ENCODE results near the gene ACTR5.

ACTR5 gene

DNA sequence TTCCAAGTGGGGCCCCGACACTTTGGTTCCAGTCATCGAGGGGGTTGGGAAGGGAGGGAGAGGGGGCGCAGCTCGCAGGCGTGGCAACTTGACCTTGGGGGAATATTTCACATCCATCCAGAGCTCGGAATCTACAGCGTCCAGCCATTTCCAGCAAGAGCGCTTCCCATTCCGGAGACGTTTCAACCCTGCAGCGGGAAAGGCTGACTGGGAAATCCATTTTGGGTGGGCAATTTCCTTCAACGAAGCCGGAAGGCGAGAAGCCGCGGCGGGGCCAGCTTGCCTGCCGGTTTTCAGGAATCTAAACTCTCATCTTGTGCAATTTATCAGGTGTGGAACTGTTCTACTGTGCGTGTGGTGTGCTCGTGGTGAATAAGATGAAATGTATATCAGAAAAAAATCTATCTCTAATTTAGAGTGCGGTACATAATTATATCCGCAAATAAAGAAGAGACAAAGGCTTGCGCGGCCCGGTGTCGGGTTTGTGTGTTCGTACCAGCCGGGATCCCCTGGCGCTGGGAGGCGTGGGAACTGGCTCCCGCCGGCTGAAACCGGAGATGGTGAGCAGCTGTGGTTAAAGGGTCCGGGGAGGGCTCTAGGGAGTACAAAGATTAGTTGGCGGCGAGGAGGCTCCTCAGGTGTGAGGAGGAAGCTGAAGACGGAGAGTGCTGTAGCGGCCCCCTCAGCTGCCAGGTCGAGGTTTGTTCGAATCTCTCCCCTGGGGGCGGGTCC lies 19.2 kb upstream of the ACTR5 start:
- DNase-seq (ENCODE audit: low read depth, low spot score), result no peak

DNA sequence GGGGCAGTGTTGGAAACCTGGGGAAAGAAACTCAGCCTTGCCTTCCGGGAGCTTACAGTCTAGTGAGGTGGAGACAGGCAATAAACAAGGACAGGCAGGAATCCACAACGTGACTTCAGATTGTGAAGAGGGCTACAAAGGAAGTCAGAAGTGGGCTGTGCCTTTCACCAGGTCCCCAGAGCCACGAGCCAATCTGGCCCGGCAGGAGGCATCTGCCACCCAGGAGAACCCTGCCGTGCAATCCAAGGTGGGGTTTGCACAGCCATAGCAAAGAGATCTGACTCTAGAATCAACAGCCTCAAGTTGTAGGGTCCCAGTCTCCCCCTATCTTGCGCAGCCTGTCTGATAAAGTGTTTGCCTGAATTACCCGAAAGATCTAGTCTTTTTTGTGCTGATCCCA lies 18.5 kb upstream of the ACTR5 start:
- DNase-seq (ENCODE audit: low read depth, low spot score), result no peak

DNA sequence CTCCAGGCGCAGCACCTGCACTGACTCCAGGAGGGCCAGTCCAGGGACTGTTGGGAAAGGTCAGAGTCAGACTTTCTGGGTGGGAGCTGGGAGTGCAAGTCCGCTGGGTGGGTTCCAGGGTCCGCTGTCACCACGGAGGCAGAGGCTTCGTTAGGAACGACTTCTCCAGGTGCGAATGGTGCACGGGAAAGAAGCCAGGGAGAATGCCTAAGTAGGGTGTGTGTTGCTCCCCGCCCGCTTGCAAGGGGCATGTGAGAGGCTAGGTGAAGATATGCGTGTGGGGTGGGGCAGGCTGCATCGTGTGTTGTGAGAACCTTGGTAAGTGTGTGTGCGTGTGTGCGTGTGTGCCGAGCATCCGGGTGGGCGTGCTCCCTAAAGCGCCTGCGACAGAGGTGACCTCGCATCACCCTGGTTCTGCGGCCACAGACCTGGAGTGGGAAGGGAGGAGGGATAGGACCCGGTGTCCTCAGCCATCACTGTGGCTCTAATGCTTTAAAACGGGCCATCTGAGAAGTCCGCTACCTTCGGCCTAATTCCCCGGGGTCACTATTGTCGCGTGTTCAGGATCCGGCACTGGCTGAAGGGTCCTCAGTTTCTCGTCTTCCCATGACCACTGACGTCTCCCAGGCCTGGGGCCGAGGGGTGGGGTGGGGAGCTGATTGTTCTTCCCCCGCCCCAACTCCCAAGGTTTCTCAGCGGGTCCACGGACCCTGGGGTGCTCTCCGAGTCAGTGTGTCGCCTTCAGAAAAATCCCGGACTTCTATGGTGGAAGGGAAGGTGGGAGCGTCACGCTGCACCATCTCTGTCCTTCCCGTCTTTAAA lies 17.9 kb upstream of the ACTR5 start:
- no peak for DNase-seq (ENCODE audit: low read depth, low spot score)

DNA sequence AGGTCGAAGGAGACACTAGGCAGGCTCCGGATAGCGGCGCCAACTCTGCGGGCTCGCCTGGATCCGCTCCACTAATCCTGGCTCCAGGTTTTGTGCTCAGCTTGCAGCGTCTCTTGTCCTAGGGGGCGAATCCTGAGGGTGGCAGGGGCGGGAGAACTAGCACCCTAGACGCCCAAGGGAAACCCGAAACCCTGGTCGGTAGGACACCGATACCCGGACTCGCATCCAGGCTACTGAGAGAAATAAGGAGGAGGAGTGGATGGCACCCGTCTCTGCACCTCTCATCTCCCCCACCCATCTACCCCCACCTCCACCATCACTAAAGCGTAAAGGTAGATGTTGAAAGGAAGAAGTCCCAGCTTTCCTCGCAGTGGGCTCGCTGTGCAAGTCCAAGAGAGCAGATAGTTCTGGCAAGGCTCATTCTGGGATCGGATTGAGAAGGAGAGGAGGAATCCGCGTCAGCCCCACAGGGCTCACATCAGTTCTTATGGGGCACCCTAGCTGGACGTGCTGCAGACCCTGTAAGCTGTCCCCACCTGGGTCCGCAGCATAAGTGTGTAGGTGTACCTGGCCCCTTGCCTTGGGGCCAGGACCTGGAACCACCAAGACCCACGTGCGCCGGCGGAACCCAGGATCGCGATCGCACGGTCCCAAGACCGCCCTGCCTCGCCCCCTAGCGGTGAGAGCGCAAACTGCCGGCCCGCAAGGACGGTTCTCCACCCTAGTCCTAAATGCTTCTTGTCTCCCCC lies 17.1 kb upstream of the ACTR5 start:
- peak; percentile 55 for DNase-seq (ENCODE audit: low read depth, low spot score)

DNA sequence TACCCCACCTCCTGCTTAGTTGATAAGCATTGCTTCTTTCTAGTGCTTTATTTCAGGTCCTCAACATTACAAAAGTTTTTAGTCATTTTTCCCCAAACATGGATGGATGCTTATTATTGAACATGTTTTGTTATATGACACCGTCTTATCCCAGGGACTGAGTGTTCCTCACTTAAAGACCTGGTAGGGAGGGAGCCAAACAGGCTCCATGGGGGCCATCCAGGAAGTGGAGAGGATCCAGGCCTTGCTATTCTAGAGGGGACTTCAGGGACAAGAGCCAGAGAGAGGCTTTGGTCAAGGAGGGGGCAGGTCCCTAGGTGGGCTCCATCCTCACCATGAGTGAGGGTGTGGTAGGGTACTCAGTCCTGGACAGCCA lies 16.5 kb upstream of the ACTR5 start:
- no peak for DNase-seq (ENCODE audit: low read depth, low spot score)

DNA sequence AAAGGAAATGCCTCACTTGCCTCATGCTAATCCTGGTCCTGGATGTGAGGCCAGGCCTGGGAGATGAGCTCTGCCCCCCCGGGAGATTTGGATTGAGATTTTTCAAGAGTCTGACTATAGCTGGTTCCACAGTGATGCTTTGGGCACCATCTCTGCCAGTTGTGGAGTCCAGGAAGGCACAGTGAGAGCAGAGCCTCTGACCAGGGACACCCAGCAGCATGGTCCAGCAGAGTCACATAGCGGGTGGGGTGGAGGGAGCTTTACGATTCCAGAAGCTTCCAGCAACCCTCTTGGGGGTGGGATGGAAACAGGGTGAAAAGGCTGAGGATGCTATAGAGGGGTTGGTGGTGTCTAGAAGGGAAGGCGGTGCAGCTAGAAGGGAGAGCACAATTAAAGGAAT lies 15.3 kb upstream of the ACTR5 start:
- no peak for DNase-seq (ENCODE audit: low read depth, low spot score)

DNA sequence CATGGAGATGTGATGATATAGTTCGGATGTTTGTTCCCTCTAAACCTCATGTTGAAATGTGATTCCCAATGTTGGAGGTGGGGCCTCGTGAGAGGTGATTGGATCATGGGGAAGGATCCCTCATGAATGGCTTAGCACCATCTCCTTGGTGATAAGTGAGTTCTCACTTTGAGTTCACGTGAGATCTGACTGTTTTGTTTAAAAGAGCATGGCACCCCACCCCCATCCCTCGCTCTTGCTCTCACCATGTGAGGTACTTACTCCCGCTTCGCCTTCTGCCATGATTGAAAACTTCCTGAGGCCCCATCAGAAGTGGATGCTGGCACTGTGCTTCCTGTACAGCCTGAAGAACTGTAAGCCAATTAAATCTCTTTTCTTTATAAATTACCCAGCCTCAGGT lies 13.1 kb upstream of the ACTR5 start:
- no peak for DNase-seq (ENCODE audit: low read depth, low spot score)

DNA sequence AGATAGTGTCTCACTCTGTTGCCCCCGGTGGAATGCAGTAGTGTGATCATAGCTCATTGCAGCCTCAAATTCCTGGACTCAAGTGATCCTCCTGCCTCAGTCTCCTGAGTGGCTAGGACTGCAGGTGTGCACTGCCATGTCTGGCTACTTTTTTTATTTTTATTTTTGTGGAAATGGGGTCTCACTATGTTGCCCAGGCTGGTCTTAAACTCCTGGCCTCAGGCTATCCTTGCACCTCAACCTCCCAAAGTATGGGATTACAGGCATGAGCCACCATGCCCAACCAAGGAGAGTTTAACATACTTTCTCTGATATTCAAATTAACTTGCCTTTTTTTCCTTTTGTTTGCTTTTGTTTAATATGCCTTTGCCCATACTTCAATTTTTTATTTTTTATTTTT lies 10.4 kb upstream of the ACTR5 start:
- DNase-seq (ENCODE audit: low read depth, low spot score), result no peak

DNA sequence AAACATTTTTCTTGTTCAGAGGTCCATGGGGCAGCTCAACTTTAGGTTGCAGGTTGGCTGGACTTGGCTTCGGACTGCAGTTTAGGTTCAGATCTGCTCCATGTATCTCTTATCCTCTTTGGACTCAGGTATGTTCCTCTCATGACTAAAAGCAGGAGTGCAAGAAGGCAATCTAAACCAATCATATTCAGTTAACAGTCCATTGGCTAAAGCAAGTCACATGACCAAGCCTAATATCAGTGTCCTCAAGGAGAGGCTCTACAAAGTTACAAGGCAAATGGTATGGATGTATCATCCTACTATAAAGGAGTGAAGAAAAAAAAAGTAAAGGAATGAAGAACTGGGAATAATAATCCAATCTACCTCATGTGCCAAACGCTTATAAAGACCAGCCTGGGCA lies 2.5 kb upstream of the ACTR5 start:
- no peak for DNase-seq (ENCODE audit: low read depth, low spot score)

DNA sequence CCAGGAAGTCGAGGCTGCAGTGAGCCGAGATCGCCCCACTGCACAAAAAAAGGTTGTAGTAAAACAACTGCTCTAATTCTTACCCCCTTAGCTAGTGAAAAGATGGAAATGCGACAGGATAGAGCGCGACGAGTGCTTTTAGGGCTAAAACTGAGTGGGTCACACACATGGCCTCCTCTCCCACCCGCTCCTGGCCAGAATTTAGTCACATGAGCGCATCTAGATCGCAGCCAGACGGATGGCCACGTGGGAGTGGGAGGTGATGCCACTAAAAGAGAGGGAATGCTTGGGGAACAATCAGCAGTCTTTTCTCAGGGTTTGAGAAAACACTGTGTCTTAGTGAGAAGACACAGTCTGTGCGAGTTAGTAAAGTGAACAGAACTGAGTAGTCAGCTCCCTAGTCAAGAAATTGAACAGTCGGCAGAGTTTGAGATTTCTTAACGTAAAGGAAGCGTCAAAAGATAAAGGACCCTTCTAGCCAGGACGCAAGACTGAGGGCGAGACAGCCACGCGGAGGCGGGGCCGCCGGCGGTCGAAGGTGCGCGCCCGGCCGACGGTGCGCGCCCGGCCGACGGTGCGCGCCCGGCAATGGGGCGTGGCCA lies 664 bp upstream of the ACTR5 start:
- no peak for DNase-seq (ENCODE audit: low read depth, low spot score)

DNA sequence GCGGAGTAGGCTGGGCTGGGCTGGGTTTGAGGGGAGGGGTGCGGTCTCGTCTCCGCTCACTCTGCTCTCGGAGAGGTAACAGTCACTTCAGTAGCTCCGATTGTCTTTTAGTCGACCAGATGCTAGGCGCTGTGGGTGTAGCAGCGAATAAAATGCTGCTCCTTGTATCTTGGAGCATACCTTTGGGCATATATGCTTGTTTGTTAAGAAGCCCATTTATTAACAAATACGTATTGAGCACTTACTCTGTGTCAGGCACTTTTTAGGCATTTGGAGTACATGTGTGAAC lies 545 bp downstream of the ACTR5 start:
- DNase-seq (ENCODE audit: low read depth, low spot score), result peak; percentile 21

DNA sequence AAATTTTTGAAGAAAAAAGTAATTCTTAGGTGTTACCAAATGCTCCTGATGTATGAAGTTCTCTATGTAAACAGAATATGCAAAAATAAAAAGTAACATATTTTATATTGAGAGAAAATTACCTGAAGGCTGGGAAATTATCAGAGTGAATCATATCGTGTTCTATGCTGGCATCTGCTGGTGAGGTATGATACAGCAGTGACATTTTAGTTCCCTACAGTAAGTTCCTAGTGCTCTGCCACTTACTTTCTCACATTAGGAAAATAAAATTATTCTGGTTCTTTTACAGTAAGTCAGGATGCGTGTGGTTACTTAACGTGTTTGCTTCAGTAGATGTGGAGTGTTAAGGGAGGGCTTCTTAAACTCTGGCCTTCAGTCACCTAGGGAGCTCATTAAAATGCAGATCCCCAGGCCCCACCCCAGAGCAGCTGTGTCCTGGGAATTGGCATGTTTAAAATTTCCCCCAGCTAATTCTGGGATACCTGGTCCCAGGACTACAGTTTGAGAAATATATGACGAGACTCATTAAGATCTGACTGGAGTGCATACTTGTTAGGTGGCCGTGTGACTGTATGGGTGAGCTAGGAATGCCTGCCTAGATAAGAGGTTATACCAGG lies 3.2 kb downstream of the ACTR5 start:
- no peak for DNase-seq (ENCODE audit: low read depth, low spot score)

DNA sequence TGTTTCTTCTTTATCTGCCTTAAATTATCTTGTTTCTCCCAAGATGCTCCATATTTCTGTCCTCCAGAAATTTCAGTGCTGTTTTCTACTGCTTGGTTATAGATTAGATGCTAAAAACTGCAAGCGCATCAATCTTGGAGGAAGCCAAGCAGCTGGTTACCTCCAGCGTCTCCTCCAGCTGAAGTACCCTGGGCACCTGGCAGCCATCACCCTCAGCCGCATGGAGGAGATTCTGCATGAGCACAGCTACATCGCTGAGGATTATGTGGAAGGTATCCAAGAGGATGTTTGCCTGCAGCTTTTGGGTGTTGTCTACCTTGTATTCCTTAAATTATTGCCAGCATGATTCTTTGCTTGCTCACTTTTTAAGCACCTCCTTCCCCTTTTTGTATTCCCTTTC lies 3.8 kb downstream of the ACTR5 start:
- no peak for DNase-seq (ENCODE audit: low read depth, low spot score)

DNA sequence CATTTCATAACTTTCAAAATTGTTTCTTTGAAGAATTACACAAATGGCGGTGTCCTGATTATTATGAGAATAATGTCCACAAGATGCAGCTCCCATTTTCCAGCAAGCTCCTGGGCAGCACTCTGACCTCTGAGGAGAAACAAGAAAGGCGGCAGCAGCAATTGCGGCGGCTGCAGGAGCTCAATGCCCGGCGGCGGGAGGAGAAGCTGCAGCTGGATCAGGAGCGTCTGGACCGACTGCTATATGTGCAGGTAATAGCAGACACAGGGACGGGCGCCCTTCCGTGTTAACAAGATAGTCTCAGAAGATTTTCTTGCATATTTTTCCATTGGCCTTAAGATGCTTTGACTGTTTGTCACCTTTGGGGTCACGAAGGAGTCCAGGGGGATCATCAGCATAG lies 6.7 kb downstream of the ACTR5 start:
- DNase-seq (ENCODE audit: low read depth, low spot score), result no peak

DNA sequence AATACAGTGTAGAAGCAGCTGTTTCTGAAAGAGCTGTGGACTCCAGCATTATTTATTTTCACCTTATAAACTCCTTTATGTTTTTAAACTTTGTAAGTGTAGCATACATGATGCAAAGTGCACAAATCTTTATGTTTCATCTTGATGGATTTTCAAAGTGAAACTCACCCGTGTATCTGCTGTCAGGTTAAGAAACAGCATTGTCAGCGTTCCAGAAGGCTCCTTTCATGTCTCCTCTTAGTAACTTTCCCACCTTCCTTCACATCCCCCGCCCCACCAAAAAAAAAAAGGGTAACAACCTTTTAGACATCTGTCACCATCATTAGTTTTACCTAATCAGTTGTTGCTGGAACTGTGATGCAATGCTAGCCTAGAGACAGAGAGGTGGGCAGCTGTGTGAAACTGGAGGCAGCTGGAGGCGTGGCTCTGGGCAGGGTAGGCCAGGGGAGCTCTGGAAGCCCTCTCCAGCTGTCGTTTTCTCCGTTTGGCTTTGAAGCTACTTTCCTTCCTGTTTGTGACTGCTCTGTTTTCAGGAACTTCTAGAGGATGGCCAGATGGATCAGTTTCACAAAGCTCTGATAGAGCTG lies 7.2 kb downstream of the ACTR5 start:
- no peak for DNase-seq (ENCODE audit: low read depth, low spot score)

DNA sequence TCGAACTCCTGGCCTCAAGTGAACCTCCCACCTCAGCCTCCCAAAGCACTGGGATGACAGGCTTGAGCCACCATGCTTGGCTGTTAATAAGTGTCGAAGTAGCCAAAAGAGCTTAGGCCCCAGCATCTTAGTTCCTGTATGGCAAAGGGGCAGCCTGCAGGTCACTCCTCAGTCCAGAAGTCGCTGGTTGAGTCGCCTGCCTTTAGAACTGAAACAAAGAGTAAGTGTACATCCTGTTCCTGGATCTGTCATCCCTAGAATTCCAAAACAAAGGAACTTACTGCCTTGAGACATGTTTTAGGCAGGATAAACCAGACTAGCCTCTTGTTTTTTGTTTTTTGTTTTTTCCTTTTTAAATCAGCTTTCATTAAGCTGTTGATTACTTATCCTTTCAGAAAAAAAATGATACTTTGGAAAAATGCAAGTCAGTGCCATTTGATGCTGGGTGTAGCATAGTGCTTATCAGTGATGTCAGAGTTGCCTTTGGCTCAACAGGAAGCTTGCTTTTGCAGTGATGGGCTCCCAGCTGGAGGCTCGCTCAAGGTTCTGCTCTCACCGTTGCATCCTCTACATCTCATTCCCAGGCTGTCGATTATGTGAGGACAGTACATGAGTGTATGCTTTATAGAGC lies 9.0 kb downstream of the ACTR5 start:
- DNase-seq (ENCODE audit: low read depth, low spot score), result no peak

DNA sequence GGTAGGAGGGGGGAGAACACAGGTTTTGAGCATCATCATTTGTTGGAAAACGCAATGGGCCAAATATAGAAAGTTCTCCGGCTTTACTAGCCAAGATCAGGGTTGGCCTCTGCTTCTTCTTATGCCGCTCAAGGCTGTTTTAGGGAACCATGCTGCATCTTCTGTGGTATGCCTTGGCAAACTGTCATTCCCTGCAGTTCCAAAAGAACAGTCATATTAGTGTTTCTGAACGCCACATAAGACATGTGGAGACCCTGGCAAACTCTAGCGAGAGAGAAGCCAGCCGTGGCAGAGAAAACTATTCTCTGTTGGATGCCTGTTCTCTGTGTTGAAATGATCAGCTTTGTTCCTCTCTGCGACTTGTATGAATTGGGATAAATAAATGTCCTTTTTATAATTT lies 10.8 kb downstream of the ACTR5 start:
- DNase-seq (ENCODE audit: low read depth, low spot score), result no peak

DNA sequence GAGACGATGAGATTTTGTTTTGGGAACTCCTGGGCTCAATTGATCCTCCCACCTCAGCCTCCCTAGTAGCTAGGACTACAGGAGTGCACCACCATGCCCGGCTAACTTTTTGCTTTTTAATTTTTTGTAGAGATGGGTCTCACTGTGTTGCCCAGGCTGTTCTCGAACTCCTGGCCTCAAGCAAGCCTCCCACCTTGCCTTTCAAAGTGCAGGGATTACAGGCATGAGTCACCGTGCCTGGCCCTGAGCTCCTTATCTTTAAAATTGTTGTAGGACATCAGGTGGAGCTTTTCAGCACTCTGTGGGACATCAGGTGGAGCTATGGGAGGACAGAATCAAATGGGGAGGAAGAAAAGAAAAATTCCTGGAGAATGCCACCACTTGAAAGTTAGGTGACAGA lies 12.7 kb downstream of the ACTR5 start:
- DNase-seq (ENCODE audit: low read depth, low spot score), result no peak

DNA sequence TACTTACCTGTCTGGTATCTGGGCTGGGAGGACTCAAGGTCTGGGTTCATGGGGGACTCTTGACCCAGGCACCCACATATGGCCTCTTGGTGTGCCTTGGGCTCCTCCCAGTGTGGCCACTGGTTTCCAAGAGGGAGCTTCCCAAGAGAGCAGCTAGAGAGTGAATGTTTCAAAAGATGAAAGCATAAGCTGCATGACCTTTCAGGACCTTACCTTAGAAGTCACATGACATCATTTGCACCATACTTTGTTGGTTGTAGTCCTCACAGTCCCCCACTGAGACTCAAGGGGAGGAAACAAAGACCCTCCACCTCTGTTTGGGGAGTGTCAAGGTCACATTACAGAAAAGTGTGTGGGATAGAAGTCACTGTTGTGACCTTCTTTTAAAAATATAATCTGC lies 13.9 kb downstream of the ACTR5 start:
- DNase-seq (ENCODE audit: low read depth, low spot score), result no peak

DNA sequence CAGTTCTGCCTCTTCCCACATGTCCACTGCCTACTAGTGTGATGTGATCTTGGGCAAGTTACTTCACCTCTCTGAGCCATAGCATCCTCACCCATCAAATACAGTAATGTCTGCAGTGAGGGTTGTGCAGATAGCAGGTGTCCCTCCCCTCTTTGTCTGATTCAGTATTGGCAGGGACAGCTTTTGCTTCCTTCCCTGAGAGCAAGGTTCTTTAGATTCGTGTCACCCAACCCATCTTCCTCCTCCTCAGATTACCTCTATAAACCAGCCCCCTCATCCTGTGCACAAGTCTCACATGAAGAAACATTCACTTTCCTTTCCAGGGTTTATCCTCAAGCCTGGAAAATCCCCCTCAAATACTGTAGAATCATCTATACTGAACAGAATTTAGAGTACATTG lies 15.4 kb downstream of the ACTR5 start:
- no peak for DNase-seq (ENCODE audit: low read depth, low spot score)

Measured in activated CD4-positive, CD25-positive, alpha-beta regulatory T cell treated with anti-CD3 and anti-CD28 coated beads, Interleukin-2, amount 50 U/mL, for 16 hours (primary cell).